B cell (primary cell): ENCODE data around the gene PRR7. TPM values are rescaled to one million over a fixed set of nuclear protein-coding genes. Genes with fewer than 3 reads are reported as not detected.

ENCODE experiments used
- ATAC-seq: fragments of 200-7000 bp; cut with Tn5 transposase; one replicate; pipeline ENCODE4 v1.10.0; 2021; ENCODE audit warnings: low read depth, mild to moderate bottlenecking, moderate number of reproducible peaks, moderate library complexity
- CTCF ChIA-PET: fragments of 350-600 bp; sonication (Branson Sonifier 250); formaldehyde crosslinking; loops from one replicate; lab custom pipeline; 2021; ENCODE audit warnings: antibody characterized with exemption, inconsistent platforms; lab: Charles Lee
- POLR2A ChIA-PET: fragments of 350-600 bp; sonication (Branson Sonifier 250); formaldehyde crosslinking; loops from one replicate; lab custom pipeline; 2021; ENCODE audit warnings: antibody characterized with exemption; lab: Charles Lee
- DNase-seq: peaks from one replicate; pipeline ENCODE4 v3.0.0; 2013
- H2AFZ ChIP-seq: 2 replicates; pipeline ENCODE4 v1.6.1; 2012; ENCODE audit warnings: mild to moderate bottlenecking, low read depth, low read length; ENCODE audit not compliant: insufficient read depth, poor library complexity, severe bottlenecking
- H3K27ac ChIP-seq, 2 donors: 1 replicate in 1 of 2; 2 replicates in 1 of 2; pipeline ENCODE4 v1.5.1; 2012 to 2013; ENCODE audit warnings: low read length in 2 of 2, mild to moderate bottlenecking in 2 of 2, moderate library complexity in 1 of 2
- H3K27me3 ChIP-seq, 4 experiments: fragments of 200-600 bp in 1 of 4; sonication (generic) in 1 of 4; replicated peaks in 1 of 4; 1 replicate in 2 of 4; 2 replicates in 2 of 4; pipeline versions ENCODE4 v1.6.1 to v1.7.0; 2013 to 2016; ENCODE audit warnings: low read length in 3 of 4, mild to moderate bottlenecking in 2 of 4, mixed read lengths in 1 of 4, moderate library complexity in 1 of 4; ENCODE audit not compliant: insufficient read depth in 4 of 4, control insufficient read depth in 3 of 4; ENCODE audit errors: control extremely low read depth in 1 of 4
- H3K36me3 ChIP-seq, 2 experiments: replicated peaks in 1 of 2; 1 replicate in 1 of 2; 2 replicates in 1 of 2; pipeline versions ENCODE4 v1.6.1 to v1.7.1; 2013; ENCODE audit warnings: low read length in 1 of 2; ENCODE audit not compliant: insufficient read depth in 2 of 2, control insufficient read depth in 1 of 2; ENCODE audit errors: control extremely low read depth in 1 of 2, extremely low read depth in 1 of 2
- H3K4me1 ChIP-seq, 2 donors: fragments of 200-600 bp in 1 of 2; sonication (generic) in 1 of 2; 1 replicate in 1 of 2; 2 replicates in 1 of 2; pipeline versions ENCODE4 v1.5.1 to v1.6.1; 2013 to 2017; ENCODE audit warnings: low read length in 2 of 2; ENCODE audit not compliant: control insufficient read depth in 2 of 2, insufficient read depth in 2 of 2
- H3K4me2 ChIP-seq: replicated peaks from 2 replicates; pipeline ENCODE3; 2012; ENCODE audit warnings: mild to moderate bottlenecking, low read depth, low read length; ENCODE audit not compliant: poor library complexity, severe bottlenecking
- H3K4me3 ChIP-seq, 5 experiments: fragments of 200-600 bp in 1 of 5; sonication (generic) in 1 of 5; 1 replicate in 3 of 5; 2 replicates in 2 of 5; pipeline versions ENCODE4 v1.5.1 to v1.7.0; 2011 to 2016; ENCODE audit warnings: low read length in 4 of 5, mild to moderate bottlenecking in 4 of 5, low read depth in 2 of 5, control low read depth in 1 of 5, moderate library complexity in 1 of 5; ENCODE audit not compliant: insufficient read depth in 1 of 5; ENCODE audit errors: control extremely low read depth in 1 of 5, extremely low read depth in 1 of 5
- H3K79me2 ChIP-seq: fragments of 200-600 bp; sonication (generic); one replicate; pipeline ENCODE4 v1.6.0; 2016; ENCODE audit warnings: low read length; ENCODE audit not compliant: control insufficient read depth, insufficient read depth
- H3K9ac ChIP-seq: fragments of 200-600 bp; sonication (generic); 2 replicates; pipeline ENCODE4 v1.6.1; 2017; ENCODE audit warnings: mild to moderate bottlenecking, low read length, moderate library complexity
- H3K9me3 ChIP-seq, 3 donors: one replicate each; pipeline versions ENCODE4 v1.6.1 to v1.7.1; 2013; ENCODE audit warnings: low read length in 2 of 3; ENCODE audit not compliant: control insufficient read depth in 2 of 3, insufficient read depth in 1 of 3; ENCODE audit errors: control extremely low read depth in 1 of 3
- H4K20me1 ChIP-seq: 2 replicates; pipeline ENCODE4 v1.6.0; 2012; ENCODE audit warnings: mild to moderate bottlenecking, low read length; ENCODE audit not compliant: insufficient read depth, control insufficient read depth, poor library complexity, severe bottlenecking
- H3K27ac Mint-ChIP-seq: one replicate; pipeline ENCODE4 v1.8.0; 2021; ENCODE audit warnings: mixed read lengths
- H3K27me3 Mint-ChIP-seq: one replicate; pipeline ENCODE4 v1.8.0; 2021; ENCODE audit warnings: mixed read lengths
- H3K4me1 Mint-ChIP-seq: one replicate; pipeline ENCODE4 v1.8.0; 2021; ENCODE audit warnings: mixed read lengths
- H3K4me3 Mint-ChIP-seq: one replicate; pipeline ENCODE4 v1.8.0; 2021; ENCODE audit warnings: mixed read lengths
- H3K9me3 Mint-ChIP-seq: one replicate; pipeline ENCODE4 v1.8.0; 2022; ENCODE audit warnings: mixed read lengths; ENCODE audit not compliant: insufficient read depth
- CTCF ChIP-seq: fragments of 200-600 bp; IDR thresholded peaks from one replicate; pipeline ENCODE4 v1.8.0; 2022; ENCODE audit warnings: antibody characterized with exemption, mild to moderate bottlenecking
- EZH2 ChIP-seq: IDR thresholded peaks from 2 replicates; pipeline ENCODE4 v1.6.1; 2012; ENCODE audit warnings: borderline replicate concordance, low read depth, mild to moderate bottlenecking, moderate library complexity, low read length; ENCODE audit not compliant: insufficient read depth, poor library complexity, severe bottlenecking
- WGBS: methylation state at CpG from one replicate; pipeline ENCODE4 v1.1.5; 2013; ENCODE audit warnings: missing lambda C conversion rate; ENCODE audit not compliant: insufficient coverage; 5-methylcytosine and 5-hydroxymethylcytosine counted together
- intact Hi-C: fragments of 100-400 bp; cut with micrococcal nuclease; formaldehyde crosslinking; loops from one replicate; pipeline ENCODE4 v1.10.0; 2022
- polyA plus RNA-seq: library from polyadenylated mRNA; depleted of rRNA; stranded (reverse); fragments of >200 nt; gene quantifications from 2 replicates; pipeline ENCODE4 v1.2.3, GENCODE V29; 2012
- total RNA-seq, 2 donors: library from RNA; stranded (reverse); fragments of 120-200 nt in 1 of 2; gene quantifications; 1 replicate in 1 of 2; 2 replicates in 1 of 2; pipeline versions ENCODE4 v1.2.3 to v1.2.4, GENCODE V29; 2013 to 2022

PRR7 gene
- total and polyA plus RNA-seq, 2 donors (not counting 1 experiment from before 2014, with no cell fraction given): 4.8 to 84.4 TPM

- no peaks in the 10 kb centered on the region for H3K27me3 Mint-ChIP-seq
- H3K27ac Mint-ChIP-seq: no peak overlapping the region
- Histone ChIP-seq H3K4me3 (no peak overlapping the region), H3K27me3 (peaks cover 0 to 14% (median 0%) of the 10 kb centered on the region in 4 experiments), H3K79me2 (peaks cover 21% of the 10 kb centered on the region), H3K36me3 (no peaks in the 10 kb centered on the region), H2AFZ (no peak overlapping the region), H3K9ac (no peak overlapping the region), H4K20me1 (peaks cover 39% of the 10 kb centered on the region), H3K4me1 (peaks cover 34 to 49% of the 10 kb centered on the region in 2 donors), H3K4me2 (no peak overlapping the region), H3K9me3 (no peaks in the 10 kb centered on the region), H3K27ac (no peak overlapping the region)
- intact Hi-C loops: no loop called here
- no peaks in the 10 kb centered on the region for H3K9me3 Mint-ChIP-seq
- CTCF ChIA-PET: interaction anchor here (2.9 to 21.3 kb wide), 3 partner anchors 23 to 60 kb away, joined by 10 to 628 read pairs (median 152); partner anchors contain the start of genes F12, GRK6 and PFN3
- H3K4me3 Mint-ChIP-seq: no peak overlapping the region
- H3K4me1 Mint-ChIP-seq: peaks cover 43% of the 10 kb centered on the region
- POLR2A ChIA-PET: interaction anchor here (0.5 to 10.8 kb wide), 6 partner anchors 14 to 99 kb away, joined by 3 to 103 read pairs (median 5); partner anchors contain the start of genes GRK6 and LMAN2
- no peak for DNase-seq
- WGBS: 97% methylated on average over 8 of the region's 10 CpGs
- no peak for ATAC-seq
- TF ChIP-seq CTCF (no peak), EZH2 (no peak)
Observed at GRCh38 chr5:177450667-177451424, 4.2 kb downstream of the PRR7 start.
